T-helper 1 cell treated with Interleukin-12 subunit alpha and Interleukin-12 subunit beta and Interleukin-4 antibody, amounts not matched to agents 30 μg/mL and 1 μg/mL, for 36 hours (primary cell): ENCODE data around the gene ATG2B.

Experiments used
- H3K27ac Mint-ChIP-seq: one replicate; pipeline ENCODE4 v1.8.0; 2021; ENCODE audit warnings: mild to moderate bottlenecking, mixed read lengths
- H3K27me3 Mint-ChIP-seq: one replicate; pipeline ENCODE4 v1.8.0; 2021; ENCODE audit warnings: low read depth, mixed read lengths
- H3K36me3 Mint-ChIP-seq: one replicate; pipeline ENCODE4 v1.8.0; 2021; ENCODE audit warnings: low read depth, mixed read lengths
- H3K4me1 Mint-ChIP-seq: one replicate; pipeline ENCODE4 v1.8.0; 2021; ENCODE audit warnings: low read depth, mixed read lengths
- H3K4me3 Mint-ChIP-seq: one replicate; pipeline ENCODE4 v1.8.0; 2021; ENCODE audit warnings: mild to moderate bottlenecking, moderate library complexity, mixed read lengths
- H3K9me3 Mint-ChIP-seq: one replicate; pipeline ENCODE4 v1.8.0; 2021; ENCODE audit warnings: mixed read lengths

Gene ATG2B

DNA sequence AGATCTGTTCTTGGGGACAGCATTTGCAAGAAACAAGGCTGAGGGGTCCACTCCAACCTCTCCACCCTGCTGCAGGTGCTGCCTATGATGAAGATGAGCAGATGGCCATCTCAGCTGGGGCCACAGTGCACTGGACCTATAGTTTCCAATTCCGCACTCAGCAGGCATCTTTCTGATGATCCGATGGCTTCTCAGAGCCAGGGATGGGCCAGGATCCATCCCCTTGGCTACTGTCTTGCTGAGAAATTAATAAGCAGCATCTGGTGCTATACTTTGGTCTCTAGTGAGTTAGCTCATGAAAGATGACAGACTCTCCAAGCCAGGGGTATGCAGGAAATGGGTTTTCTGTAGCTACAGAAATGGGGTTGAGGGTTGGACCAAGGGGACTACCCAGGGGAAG is 125.5 kb downstream of the ATG2B start:
- no peaks in the 10 kb centered on the region for H3K9me3 Mint-ChIP-seq
- H3K4me1 Mint-ChIP-seq, result peaks cover 2% of the 10 kb centered on the region
- H3K4me3 Mint-ChIP-seq, result no peak overlapping the region
- H3K36me3 Mint-ChIP-seq, result no peaks in the 10 kb centered on the region
- H3K27me3 Mint-ChIP-seq, result no peaks in the 10 kb centered on the region
- H3K27ac Mint-ChIP-seq, result no peak overlapping the region

DNA sequence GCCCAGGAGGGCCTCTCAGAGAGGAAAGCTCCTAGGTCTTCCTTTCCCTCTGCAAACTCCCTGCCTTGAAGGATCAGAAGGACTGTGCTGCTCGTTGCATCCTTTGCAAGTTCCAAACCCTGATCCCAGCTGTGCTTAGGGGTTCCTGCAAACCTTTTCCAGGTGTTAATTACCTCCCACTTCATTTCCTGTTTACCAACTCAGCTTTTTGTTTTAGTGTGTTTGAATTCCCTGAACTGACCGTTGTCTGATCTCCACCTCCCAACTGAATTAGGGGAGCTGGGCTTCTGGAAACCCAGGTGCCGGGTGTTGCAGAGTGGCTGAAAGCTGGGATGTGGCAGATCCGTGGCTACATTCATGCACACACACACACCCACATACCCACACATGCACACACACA is 127.7 kb downstream of the ATG2B start:
- H3K27ac Mint-ChIP-seq, result no peak overlapping the region
- H3K27me3 Mint-ChIP-seq, result no peaks in the 10 kb centered on the region
- no peaks in the 10 kb centered on the region for H3K36me3 Mint-ChIP-seq
- H3K4me3 Mint-ChIP-seq, result no peak overlapping the region
- peaks cover 2% of the 10 kb centered on the region for H3K4me1 Mint-ChIP-seq
- H3K9me3 Mint-ChIP-seq, result no peaks in the 10 kb centered on the region

DNA sequence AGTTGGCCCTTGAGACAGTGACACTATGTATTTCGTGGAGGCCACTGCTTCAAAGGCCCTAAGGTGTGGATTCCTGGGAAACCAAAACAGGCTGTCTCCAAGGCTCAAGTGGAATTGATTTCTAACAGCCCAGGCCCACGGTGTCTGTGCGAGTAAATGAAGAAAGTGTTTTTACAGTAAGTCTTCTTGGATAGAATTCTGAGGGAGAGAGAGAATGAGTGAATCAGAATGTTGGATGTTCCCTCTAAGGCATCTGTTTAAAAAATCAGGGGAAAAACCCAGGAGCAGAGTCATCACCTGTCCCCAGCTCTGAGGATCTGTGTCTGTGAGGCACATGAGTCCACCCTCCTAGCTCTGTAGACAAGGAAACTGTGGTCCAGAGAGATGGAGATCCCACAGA is 129.5 kb downstream of the ATG2B start:
- no peaks in the 10 kb centered on the region for H3K36me3 Mint-ChIP-seq
- no peaks in the 10 kb centered on the region for H3K9me3 Mint-ChIP-seq
- no peak overlapping the region for H3K4me3 Mint-ChIP-seq
- no peaks in the 10 kb centered on the region for H3K27me3 Mint-ChIP-seq
- no peak overlapping the region for H3K27ac Mint-ChIP-seq
- H3K4me1 Mint-ChIP-seq, result peaks cover 2% of the 10 kb centered on the region

DNA sequence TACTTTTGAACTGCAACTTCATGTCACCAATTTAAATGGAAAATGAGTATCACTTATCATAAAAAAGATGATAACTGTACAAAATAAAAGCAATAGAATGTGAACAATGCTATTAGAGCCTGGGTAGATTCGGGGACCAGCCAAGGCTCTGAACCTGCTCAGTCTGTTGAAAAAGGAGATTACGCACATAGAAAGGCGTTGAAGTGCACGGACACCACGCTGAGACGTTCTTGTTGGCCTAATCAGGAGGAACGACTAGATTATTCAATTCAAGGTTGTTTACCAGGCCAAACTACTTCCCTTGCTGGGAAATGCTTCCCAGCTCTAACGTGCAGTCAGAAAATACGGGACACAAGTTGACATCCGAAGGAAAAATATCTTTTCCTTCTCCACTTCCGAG is 130.6 kb downstream of the ATG2B start:
- Mint-ChIP-seq H3K36me3 (no peaks in the 10 kb centered on the region), H3K4me3 (no peak overlapping the region), H3K27me3 (no peaks in the 10 kb centered on the region), H3K4me1 (peaks cover 2% of the 10 kb centered on the region), H3K27ac (no peak overlapping the region), H3K9me3 (no peaks in the 10 kb centered on the region)

DNA sequence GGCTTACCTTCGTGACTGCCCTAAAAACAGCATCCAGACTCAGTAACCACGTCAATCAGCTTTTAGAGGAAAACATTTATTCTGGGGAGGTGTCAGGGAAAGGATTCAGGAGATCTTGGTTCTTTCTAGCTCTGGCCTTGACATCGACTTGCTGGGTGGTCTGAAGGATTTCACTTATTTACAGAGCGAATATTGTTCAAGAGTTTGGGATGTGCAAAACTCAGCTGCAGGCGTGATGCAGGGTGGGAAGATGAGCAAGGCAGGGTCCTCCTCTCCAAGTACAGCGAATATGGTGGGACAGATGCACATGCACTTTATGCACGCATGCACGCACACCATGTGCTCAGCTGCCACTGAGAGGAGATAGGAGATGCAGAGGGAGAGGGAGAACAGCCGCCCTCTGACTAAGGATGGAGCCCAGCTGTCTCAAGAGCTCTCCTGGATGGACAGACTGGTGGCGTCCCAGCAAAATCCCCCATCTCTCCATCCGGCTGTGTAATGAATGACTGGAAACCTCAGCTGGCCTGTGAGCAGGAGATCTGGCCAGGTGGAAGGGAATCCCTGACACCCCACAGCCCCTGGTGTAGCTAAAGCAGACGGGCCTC is 131.5 kb downstream of the ATG2B start:
- H3K4me1 Mint-ChIP-seq, result peaks cover 2% of the 10 kb centered on the region
- H3K4me3 Mint-ChIP-seq, result no peak overlapping the region
- H3K36me3 Mint-ChIP-seq, result no peaks in the 10 kb centered on the region
- H3K27me3 Mint-ChIP-seq, result no peaks in the 10 kb centered on the region
- no peaks in the 10 kb centered on the region for H3K9me3 Mint-ChIP-seq
- H3K27ac Mint-ChIP-seq, result no peak overlapping the region

DNA sequence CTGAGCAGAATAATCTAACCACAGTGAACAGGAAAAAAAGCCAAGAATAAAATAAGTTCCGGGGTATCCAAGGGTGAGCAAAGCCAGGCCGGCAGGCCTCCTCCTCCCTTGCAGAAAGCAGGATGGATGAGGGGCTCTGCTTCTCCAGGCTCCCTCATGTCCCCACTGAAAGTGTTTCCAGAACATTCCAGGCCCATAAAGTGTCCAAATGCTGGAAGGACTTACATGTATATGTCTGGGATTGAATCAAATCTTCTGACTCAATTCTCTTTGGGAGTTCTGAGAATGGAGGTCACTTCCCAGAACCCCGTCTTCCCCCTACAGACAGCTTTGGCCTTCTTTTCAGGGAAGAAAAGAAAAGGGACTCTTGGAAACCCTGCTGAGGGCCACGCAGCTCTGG is 132.1 kb downstream of the ATG2B start:
- Mint-ChIP-seq H3K36me3 (no peaks in the 10 kb centered on the region), H3K4me3 (no peak overlapping the region), H3K9me3 (no peaks in the 10 kb centered on the region), H3K27me3 (no peaks in the 10 kb centered on the region), H3K4me1 (peaks cover 2% of the 10 kb centered on the region), H3K27ac (no peak overlapping the region)

DNA sequence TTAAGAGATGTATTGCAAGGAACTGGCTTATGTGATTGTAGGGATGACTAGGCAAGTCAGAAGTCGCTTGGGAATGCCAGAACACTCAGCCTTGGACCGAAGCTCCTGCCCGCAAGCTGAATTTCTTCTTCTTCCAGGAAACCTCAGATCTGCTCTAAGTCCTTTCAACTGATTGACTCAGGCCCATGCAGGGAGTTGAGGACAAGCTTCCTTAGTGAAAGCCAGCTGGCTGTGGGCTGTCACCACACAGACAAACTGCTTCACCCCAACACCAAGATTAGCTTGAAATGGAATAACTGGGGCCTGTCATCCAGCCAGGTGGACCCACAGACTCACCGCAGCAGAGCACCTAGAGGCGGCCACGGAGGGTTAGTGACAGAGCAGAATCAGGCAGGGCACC is 133.8 kb downstream of the ATG2B start:
- no peaks in the 10 kb centered on the region for H3K36me3 Mint-ChIP-seq
- H3K4me1 Mint-ChIP-seq, result no peaks in the 10 kb centered on the region
- H3K9me3 Mint-ChIP-seq, result no peaks in the 10 kb centered on the region
- no peak overlapping the region for H3K27ac Mint-ChIP-seq
- no peak overlapping the region for H3K4me3 Mint-ChIP-seq
- H3K27me3 Mint-ChIP-seq, result no peaks in the 10 kb centered on the region
